ENCODE measurements around the gene GUCY1A1. TPM values are rescaled to one million over a fixed set of nuclear protein-coding genes. Genes with fewer than 3 reads are reported as not detected.

Gene GUCY1A1
- total RNA-seq, 1 experiment from 2014 or later, result 0.20 TPM

GRCh38 chr4:155757745-155758265 is 91.2 kb downstream of the GUCY1A1 start:
- POLR2A ChIA-PET, result no interaction called here
- no peak for TF ChIP-seq SOX15 (CRISPR knock-in tag; IDR thresholded peaks at IDR 0.05)
- no peak for TF ChIP-seq SMAD4 (CRISPR knock-in tag; IDR thresholded peaks at IDR 0.05)
- TF ChIP-seq ZNF396 (CRISPR knock-in tag; IDR thresholded peaks at IDR 0.05; ENCODE audit: borderline replicate concordance), result no peak
- no peak for TF ChIP-seq MYBL2 (CRISPR knock-in tag; IDR thresholded peaks at IDR 0.05)
- no peak for TF ChIP-seq PRDM15 (CRISPR knock-in tag; IDR thresholded peaks at IDR 0.05)
- no peak for TF ChIP-seq ZNF532 (CRISPR knock-in tag; IDR thresholded peaks at IDR 0.05; ENCODE audit: borderline replicate concordance)
- no peak for TF ChIP-seq OVOL2 (CRISPR knock-in tag; IDR thresholded peaks at IDR 0.05; ENCODE audit: borderline replicate concordance)
- TF ChIP-seq, protein P1, sequence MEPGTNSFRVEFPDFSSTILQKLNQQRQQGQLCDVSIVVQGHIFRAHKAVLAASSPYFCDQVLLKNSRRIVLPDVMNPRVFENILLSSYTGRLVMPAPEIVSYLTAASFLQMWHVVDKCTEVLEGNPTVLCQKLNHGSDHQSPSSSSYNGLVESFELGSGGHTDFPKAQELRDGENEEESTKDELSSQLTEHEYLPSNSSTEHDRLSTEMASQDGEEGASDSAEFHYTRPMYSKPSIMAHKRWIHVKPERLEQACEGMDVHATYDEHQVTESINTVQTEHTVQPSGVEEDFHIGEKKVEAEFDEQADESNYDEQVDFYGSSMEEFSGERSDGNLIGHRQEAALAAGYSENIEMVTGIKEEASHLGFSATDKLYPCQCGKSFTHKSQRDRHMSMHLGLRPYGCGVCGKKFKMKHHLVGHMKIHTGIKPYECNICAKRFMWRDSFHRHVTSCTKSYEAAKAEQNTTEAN (CRISPR knock-in tag; IDR thresholded peaks at IDR 0.05), result no peak
- TF ChIP-seq NR3C1 (CRISPR knock-in tag; conservative IDR thresholded peaks at IDR 0.05; ENCODE audit: low read depth), result no peak
- TF ChIP-seq ATF1 (CRISPR knock-in tag; IDR thresholded peaks at IDR 0.05), result no peak
- no peak for TF ChIP-seq ERG (CRISPR knock-in tag; IDR thresholded peaks at IDR 0.05)
- TF ChIP-seq, protein P2, sequence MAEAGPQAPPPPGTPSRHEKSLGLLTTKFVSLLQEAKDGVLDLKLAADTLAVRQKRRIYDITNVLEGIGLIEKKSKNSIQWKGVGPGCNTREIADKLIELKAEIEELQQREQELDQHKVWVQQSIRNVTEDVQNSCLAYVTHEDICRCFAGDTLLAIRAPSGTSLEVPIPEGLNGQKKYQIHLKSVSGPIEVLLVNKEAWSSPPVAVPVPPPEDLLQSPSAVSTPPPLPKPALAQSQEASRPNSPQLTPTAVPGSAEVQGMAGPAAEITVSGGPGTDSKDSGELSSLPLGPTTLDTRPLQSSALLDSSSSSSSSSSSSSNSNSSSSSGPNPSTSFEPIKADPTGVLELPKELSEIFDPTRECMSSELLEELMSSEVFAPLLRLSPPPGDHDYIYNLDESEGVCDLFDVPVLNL (CRISPR knock-in tag; IDR thresholded peaks at IDR 0.05; ENCODE audit: borderline replicate concordance, low read depth), result no peak
- no peak for TF ChIP-seq MXD4 (CRISPR knock-in tag; IDR thresholded peaks at IDR 0.05; ENCODE audit: borderline replicate concordance)
- no peak for TF ChIP-seq TEAD4 (CRISPR knock-in tag; IDR thresholded peaks at IDR 0.05)
- no peaks in the 10 kb centered on the region for H3K36me3 Mint-ChIP-seq
- peaks cover 23% of the 10 kb centered on the region for H3K27me3 Mint-ChIP-seq (ENCODE audit: low read depth)
- H3K27ac Mint-ChIP-seq, result no peak overlapping the region
- ATAC-seq (no peak), DNase-seq (ENCODE audit: low spot score) (no peak)
- peaks cover 10% of the 10 kb centered on the region for H3K9me3 Mint-ChIP-seq
- CTCF ChIA-PET, result interaction anchor here (0.9 kb wide), 1 partner anchor 32 kb away, joined by 3 read pairs; no protein-coding TSS in a partner anchor
- peaks cover 23% of the 10 kb centered on the region for H3K4me1 Mint-ChIP-seq
- H3K4me3 Mint-ChIP-seq, result no peak overlapping the region

All from WTC11 (cell line).